Naive B cell (primary cell): ENCODE measurements around the gene GUCA1C. TPM values are rescaled to one million over a fixed set of nuclear protein-coding genes. Genes with fewer than 3 reads are reported as not detected.

Experiments
- ATAC-seq, 2 donors: fragments of 150-1000 bp; cut with Tn5 transposase; 2 replicates each; pipeline ENCODE4 v1.10.0; 2021; ENCODE audit warnings: low read depth in 2 of 2, mild to moderate bottlenecking in 2 of 2, moderate library complexity in 2 of 2
- DNase-seq: peaks from one replicate; pipeline ENCODE4 v3.0.0; 2022
- H3K27ac Mint-ChIP-seq, 6 donors: one replicate each; pipeline ENCODE4 v1.8.0; 2020 to 2022; ENCODE audit warnings: mild to moderate bottlenecking in 6 of 6, mixed read lengths in 6 of 6, moderate library complexity in 5 of 6, inconsistent platforms in 2 of 6
- H3K27me3 Mint-ChIP-seq, 3 donors: one replicate each; pipeline ENCODE4 v1.8.0; 2021 to 2022; ENCODE audit warnings: mixed read lengths in 3 of 3, mild to moderate bottlenecking in 1 of 3
- H3K36me3 Mint-ChIP-seq, 2 donors: one replicate each; pipeline ENCODE4 v1.8.0; 2020 to 2022; ENCODE audit warnings: mixed read lengths in 2 of 2, inconsistent platforms in 1 of 2, mild to moderate bottlenecking in 1 of 2
- H3K4me1 Mint-ChIP-seq, 3 donors: one replicate each; pipeline ENCODE4 v1.8.0; 2020 to 2022; ENCODE audit warnings: mixed read lengths in 3 of 3, inconsistent platforms in 1 of 3, mild to moderate bottlenecking in 1 of 3, moderate library complexity in 1 of 3
- H3K4me3 Mint-ChIP-seq, 8 donors: one replicate each; pipeline ENCODE4 v1.8.0; 2020 to 2022; ENCODE audit warnings: mild to moderate bottlenecking in 8 of 8, mixed read lengths in 8 of 8, moderate library complexity in 8 of 8, inconsistent platforms in 2 of 8
- H3K9me3 Mint-ChIP-seq, 7 donors: one replicate each; pipeline ENCODE4 v1.8.0; 2020 to 2022; ENCODE audit warnings: mixed read lengths in 7 of 7, mild to moderate bottlenecking in 5 of 7, inconsistent platforms in 2 of 7, moderate library complexity in 1 of 7
- polyA plus RNA-seq, 6 donors: library from polyadenylated mRNA; unstranded; fragments of 300-500 nt; fragmentation: Illumina TruSeq; gene quantifications; one replicate each; pipeline ENCODE4 v1.2.3, GENCODE V29; 2021; ENCODE audit warnings: low read depth in 6 of 6

The GUCA1C gene
- polyA plus RNA-seq, 6 donors from 2014 or later = not detected

DNA sequence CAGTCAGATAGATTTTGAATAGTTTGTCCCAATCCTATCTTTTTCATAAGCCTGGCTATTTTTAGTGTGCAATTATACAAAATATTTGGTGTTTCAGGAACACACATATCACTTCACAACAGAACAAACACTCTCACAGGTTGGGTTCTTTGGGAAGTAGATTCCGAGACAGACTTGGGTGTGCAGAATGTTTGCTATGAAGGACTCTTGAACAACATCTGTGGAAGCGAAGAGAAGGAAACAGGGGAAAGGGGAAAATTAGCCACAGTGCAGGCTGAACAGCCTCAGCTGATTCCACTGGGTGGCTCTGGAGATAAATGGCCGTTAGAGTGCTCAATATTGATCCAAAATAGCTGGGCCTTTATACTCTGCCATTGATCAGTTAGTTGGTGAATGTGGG, 61.8 kb downstream of the GUCA1C start:
- ATAC-seq (no peak), DNase-seq (no peak)
- H3K4me3 Mint-ChIP-seq = no peak overlapping the region
- peaks cover 0 to 16% (median 4%) of the 10 kb centered on the region in 3 donors for H3K27me3 Mint-ChIP-seq
- H3K9me3 Mint-ChIP-seq = no peaks in the 10 kb centered on the region
- H3K4me1 Mint-ChIP-seq = no peaks in the 10 kb centered on the region
- no peaks in the 10 kb centered on the region for H3K36me3 Mint-ChIP-seq
- no peak overlapping the region for H3K27ac Mint-ChIP-seq

DNA sequence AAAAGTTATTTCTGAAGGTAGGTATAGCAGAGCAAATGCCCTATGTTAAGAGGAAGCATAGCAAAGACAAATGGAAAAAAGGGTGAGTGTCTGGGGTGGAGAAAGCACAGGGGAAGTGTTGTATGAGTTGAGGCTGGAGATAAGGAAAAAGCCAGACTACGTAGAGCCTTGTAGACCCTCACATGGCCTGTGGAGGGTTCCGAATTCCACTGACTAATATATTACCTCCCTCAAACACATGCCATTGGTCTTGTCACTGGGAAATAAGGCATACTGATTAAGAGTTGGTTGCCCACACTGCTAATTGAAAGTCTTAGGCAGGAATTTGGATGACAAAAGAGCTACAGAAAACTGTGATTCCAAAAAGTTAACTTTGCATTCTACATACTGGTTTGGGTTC, 65.9 kb downstream of the GUCA1C start:
- Mint-ChIP-seq H3K27me3 (peaks cover 0 to 10% (median 4%) of the 10 kb centered on the region in 3 donors), H3K4me3 (no peak overlapping the region), H3K36me3 (no peaks in the 10 kb centered on the region), H3K4me1 (no peaks in the 10 kb centered on the region), H3K27ac (no peak overlapping the region), H3K9me3 (no peaks in the 10 kb centered on the region)
- ATAC-seq = no peak
- DNase-seq = no peak

DNA sequence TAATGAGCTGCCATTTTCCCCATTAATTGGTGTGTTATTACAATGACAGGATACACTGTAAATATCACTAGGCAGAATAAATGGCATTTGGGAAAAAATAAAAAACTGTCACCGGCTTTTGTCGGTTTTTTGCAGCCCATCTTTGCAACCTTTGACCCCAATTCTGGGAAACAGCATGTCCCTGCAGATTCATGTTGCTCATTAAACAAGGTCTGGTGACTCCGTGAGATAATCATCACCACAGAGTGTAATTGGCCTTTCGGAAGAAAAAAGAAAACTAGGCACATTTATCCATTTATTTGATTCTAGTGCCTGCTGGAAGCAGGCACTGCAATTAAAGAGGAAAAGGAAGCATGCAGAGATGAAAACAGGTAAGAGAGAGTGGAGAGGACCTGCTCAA, 66.6 kb downstream of the GUCA1C start:
- Mint-ChIP-seq H3K27ac (no peak overlapping the region), H3K4me3 (no peak overlapping the region), H3K9me3 (no peaks in the 10 kb centered on the region), H3K4me1 (no peaks in the 10 kb centered on the region), H3K36me3 (no peaks in the 10 kb centered on the region), H3K27me3 (peaks cover 0 to 4% (median 3%) of the 10 kb centered on the region in 3 donors)
- DNase-seq (no peak), ATAC-seq (no peak)

DNA sequence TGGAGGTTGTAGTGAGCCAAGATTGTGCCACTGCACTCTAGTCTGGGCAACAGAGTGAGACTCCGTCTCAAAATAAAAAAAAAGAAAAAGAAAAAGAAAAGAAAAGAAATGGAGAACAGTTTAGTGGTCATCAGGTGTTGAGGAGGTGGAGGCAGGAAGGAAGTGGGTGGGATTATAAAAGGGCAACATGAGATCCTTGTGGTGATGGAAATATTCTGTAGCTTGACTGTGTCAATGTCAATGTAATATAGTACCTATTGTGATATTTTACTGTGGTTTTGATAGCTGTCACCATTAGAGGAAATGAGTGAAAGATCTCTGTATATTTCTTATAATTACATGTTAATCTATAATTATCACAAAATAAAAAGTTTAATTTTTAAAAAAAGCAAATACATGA, 70.3 kb downstream of the GUCA1C start:
- Mint-ChIP-seq H3K27me3 (peaks cover 4 to 13% (median 11%) of the 10 kb centered on the region in 3 donors), H3K4me1 (no peaks in the 10 kb centered on the region), H3K4me3 (no peak overlapping the region), H3K9me3 (no peaks in the 10 kb centered on the region), H3K36me3 (no peaks in the 10 kb centered on the region), H3K27ac (no peak overlapping the region)
- no peak for ATAC-seq
- DNase-seq = no peak

DNA sequence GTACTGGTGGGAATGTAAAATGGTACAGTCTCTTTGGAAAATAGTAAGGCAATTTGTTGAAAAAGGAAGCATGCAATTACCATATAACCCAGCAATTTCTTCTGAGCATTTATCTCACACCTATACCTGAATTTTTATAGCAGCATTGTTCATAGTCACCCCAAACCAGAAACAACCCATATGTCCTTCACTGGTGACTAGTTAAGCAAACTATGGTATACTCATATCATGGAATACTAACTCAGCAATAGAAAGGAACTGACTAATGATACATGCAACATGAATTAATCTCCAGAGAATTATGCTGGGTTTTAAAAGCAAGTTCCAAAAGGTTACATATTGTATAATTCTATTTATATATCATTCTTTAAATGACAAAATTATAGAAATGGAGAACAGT, 70.9 kb downstream of the GUCA1C start:
- Mint-ChIP-seq H3K4me3 (no peak overlapping the region), H3K9me3 (no peaks in the 10 kb centered on the region), H3K36me3 (no peaks in the 10 kb centered on the region), H3K27ac (no peak overlapping the region), H3K4me1 (no peaks in the 10 kb centered on the region), H3K27me3 (peaks cover 4 to 18% (median 11%) of the 10 kb centered on the region in 3 donors)
- ATAC-seq (no peak), DNase-seq (no peak)

DNA sequence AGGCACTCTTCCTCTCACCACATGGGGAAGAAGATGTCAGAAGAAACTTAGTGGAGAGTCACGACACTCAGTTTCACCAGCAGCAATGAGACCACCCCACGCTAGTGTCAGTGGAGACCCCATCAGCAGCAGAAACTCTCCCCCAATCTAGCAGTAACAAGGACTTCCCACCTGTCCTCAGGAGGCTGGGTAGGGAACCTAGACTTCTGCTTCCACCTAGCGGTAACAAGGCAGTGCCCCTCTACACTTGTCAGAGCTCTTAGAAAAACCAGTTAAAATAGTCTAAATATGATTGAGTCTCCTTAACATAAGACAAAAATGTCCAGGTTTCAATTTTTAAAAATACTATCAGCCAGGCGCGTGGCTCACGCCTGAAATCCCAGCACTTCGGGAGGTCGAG, 73.8 kb downstream of the GUCA1C start:
- Mint-ChIP-seq H3K27me3 (peaks cover 4 to 18% (median 6%) of the 10 kb centered on the region in 3 donors), H3K4me3 (no peak overlapping the region), H3K27ac (no peak overlapping the region), H3K9me3 (no peaks in the 10 kb centered on the region), H3K4me1 (no peaks in the 10 kb centered on the region), H3K36me3 (no peaks in the 10 kb centered on the region)
- ATAC-seq (no peak), DNase-seq (no peak)

DNA sequence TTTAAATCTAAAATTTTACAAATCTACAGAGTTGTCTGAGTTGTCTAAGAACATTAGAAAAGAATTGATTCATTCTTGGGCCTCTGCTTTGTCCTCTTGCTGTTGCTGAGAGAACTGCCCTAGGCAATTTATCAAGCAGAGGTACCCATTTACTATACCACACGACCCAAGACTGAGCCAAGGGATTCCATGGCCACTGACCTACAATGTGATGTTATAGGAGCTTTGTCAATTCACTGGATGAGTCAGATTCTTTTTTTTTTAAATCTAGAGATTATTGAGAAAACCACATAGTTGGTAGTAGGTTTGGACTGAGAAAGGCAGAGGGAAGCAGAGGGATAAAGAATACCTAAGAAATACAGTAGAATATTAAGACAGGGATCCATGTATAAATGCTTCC, 75.8 kb downstream of the GUCA1C start:
- Mint-ChIP-seq H3K36me3 (no peaks in the 10 kb centered on the region), H3K9me3 (no peaks in the 10 kb centered on the region), H3K27me3 (peaks cover 4 to 18% (median 6%) of the 10 kb centered on the region in 3 donors), H3K4me3 (no peak overlapping the region), H3K27ac (no peak overlapping the region), H3K4me1 (no peaks in the 10 kb centered on the region)
- DNase-seq (no peak), ATAC-seq (no peak)

DNA sequence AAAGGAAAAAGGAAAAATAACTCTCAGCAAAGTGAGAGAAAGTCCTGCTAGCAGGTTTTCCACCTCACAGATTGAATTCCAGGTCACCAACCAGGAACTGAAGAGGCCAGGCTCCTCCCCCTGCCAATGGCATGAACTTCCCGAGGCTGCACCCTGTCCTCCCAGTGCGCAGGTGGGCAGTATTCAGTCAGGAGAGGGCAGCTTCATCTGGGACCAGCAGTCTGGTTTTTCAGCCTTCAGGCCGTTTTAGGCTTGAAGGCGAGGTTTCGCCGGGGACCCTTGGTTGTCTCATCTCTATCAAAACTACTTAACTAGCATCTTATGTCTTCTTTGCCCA, 89.9 kb downstream of the GUCA1C start:
- Mint-ChIP-seq H3K9me3 (peaks cover 0 to 4% (median 0%) of the 10 kb centered on the region in 7 donors), H3K4me1 (no peaks in the 10 kb centered on the region), H3K36me3 (no peaks in the 10 kb centered on the region), H3K27me3 (peaks cover 5 to 23% (median 7%) of the 10 kb centered on the region in 3 donors), H3K27ac (no peak overlapping the region), H3K4me3 (no peak overlapping the region)
- no peak for DNase-seq
- no peak for ATAC-seq

DNA sequence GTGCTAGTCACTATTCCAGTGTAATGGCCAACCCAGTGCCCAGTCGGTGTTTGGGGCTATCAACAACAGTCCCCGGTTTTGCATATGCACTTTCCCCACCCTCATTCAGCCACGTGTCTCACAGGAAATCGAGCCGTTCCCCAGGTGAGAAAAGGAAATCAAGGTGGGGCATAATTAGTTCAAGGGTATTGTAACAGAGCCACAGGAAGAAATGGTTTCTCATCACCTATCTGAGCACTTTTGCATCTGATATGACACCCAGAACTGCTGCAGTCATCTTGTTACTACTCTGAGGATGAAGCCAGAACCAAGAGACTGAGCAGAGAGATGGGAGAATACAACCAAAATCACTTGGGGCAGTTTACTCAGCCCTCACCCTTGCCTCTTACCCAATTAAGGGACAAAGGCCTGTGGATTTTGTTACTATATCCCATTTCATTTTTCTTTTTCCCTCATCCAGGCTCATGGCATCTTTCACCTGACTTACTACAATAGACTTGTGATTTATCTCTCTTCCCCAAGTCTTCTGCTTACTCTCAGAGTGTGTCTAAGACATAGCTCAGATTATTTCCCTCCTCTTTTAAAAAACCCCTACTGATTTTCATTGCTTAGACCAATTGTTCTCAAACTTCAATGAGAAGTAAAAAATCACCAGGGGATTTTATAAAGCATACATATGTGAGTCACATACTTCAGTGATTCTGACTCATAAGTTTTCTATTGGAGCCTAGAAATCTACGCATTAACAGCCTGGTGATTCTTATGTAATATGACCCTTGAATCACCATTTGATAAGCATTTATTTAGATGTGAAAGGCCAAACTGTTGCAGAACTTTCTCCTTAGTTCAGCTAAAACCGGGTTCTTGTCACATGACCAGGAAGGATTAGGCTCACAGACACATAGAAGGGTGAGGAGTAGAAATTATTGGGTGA, 90.5 kb downstream of the GUCA1C start:
- Mint-ChIP-seq H3K9me3 (peaks cover 0 to 4% (median 0%) of the 10 kb centered on the region in 7 donors), H3K27me3 (peaks cover 5 to 23% (median 7%) of the 10 kb centered on the region in 3 donors), H3K36me3 (no peaks in the 10 kb centered on the region), H3K4me3 (no peak overlapping the region), H3K4me1 (no peaks in the 10 kb centered on the region), H3K27ac (no peak overlapping the region)
- DNase-seq (no peak), ATAC-seq (no peak)

DNA sequence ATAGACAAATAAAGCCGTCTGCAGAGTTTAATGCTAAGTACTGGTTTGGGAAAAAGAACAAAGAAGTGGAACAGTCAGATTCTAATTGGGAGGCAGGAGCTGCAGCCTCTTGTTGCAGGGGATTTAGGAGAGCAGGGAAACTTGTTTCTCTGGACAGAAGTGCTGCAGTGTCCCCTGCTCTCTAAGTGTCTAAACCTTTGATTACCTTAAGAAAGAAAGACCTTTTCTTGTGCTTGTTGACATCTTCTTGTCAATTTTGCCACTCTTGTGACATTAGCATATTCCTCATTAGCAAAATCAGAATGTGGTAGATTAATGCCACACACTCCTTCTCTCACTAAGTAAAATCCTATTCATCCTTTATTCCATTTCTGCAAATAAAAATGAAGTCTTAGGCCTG, 92.3 kb downstream of the GUCA1C start:
- DNase-seq (no peak), ATAC-seq (no peak)
- Mint-ChIP-seq H3K27ac (no peak overlapping the region), H3K9me3 (peaks cover 0 to 4% (median 0%) of the 10 kb centered on the region in 7 donors), H3K4me3 (no peak overlapping the region), H3K4me1 (no peaks in the 10 kb centered on the region), H3K36me3 (no peaks in the 10 kb centered on the region), H3K27me3 (peaks cover 5 to 23% (median 7%) of the 10 kb centered on the region in 3 donors)

Other genes with a start within 250 kb of the GUCA1C start
- gene RETNLB, start 196.5 kb downstream of the GUCA1C start, polyA plus RNA-seq = not detected
- under 1 TPM; 0.24 to 0.62 (median 0.35) TPM for gene TRAT1, start 131.1 kb downstream of the GUCA1C start, polyA plus RNA-seq
- under 1 TPM in 1 of 6 donors, not detected in 5; 0.12 TPM for gene MORC1, start 164.3 kb upstream of the GUCA1C start, polyA plus RNA-seq
- not detected for gene C3orf85, start 182.8 kb upstream of the GUCA1C start, polyA plus RNA-seq